Measurements from ENCODE around the gene TXNDC17. TPM values are rescaled to one million over a fixed set of nuclear protein-coding genes. Genes with fewer than 3 reads are reported as not detected.

Gene TXNDC17
- 98.9 and 115 TPM in 2 replicates for total RNA-seq

DNA sequence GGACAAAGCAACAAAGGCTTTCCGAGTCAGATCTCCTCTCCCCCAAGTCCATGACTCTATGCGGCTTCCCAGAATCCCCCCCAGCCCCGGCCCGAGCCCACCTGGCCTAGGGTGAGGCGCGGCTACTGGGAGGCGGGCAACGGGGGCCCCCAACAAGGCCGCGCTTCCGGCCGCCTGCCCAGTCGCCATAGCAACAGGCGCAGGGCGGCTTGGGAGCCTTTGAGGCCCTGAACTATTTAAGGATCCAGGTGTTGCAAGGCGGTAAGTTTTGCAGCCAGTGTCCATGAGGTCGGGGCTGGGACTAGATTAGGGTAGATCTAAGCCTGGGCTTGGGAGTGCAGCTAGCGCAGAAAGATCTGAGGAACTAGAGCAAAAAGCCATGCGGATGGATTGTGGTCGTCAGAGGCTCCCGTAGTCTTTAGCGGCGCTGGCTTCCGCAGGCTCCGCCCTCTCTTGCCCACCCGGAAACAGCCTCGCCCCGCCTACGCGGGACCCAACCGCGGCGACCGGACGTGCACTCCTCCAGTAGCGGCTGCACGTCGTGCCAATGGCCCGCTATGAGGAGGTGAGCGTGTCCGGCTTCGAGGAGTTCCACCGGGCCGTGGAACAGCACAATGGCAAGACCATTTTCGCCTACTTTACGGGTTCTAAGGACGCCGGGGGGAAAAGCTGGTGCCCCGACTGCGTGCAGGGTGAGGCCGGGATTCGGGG is at the start of gene TXNDC17, which contains the start of gene KIAA0753:
Gene TXNDC17 (plus strand): TSS at position 525 of the 711 bp plus-strand sequence. CDS start 23 bp downstream, at position 548.
Gene KIAA0753 (minus strand): TSS at position 176 of the 711 bp plus-strand sequence. CDS start 5,608 bp downstream, outside the sequence.

GRCh38 chr17:6651354-6651918 is 10.6 kb downstream of the TXNDC17 start, which contains the start of the genes C17orf100 and MED31:
C17orf100 (plus strand) TSS chr17:6651762; CDS start chr17:6651914, 152 bp downstream.
MED31 (minus strand) TSS chr17:6651605; CDS start chr17:6651528, 77 bp downstream.

Other genes with a start within 250 kb of the TXNDC17 start
- 0.06 and 0.13 TPM in 2 replicates for gene AIPL1, start 205.9 kb upstream of the TXNDC17 start, total RNA-seq
- gene PIMREG, start 196.6 kb upstream of the TXNDC17 start, total RNA-seq, result 17.6 and 32.2 TPM in 2 replicates
- gene PITPNM3, start 84.5 kb upstream of the TXNDC17 start, total RNA-seq, result 2.3 and 2.5 TPM in 2 replicates
- gene KIAA0753, start 349 bp upstream of the TXNDC17 start, total RNA-seq, result 9.1 and 12.1 TPM in 2 replicates
- gene MED31, start 10.5 kb downstream of the TXNDC17 start, total RNA-seq, result 9.8 and 10.1 TPM in 2 replicates
- 0.37 and 0.40 TPM in 2 replicates for gene C17orf100, start 10.7 kb downstream of the TXNDC17 start, total RNA-seq
- not detected in 2 replicates for gene SLC13A5, start 72.3 kb downstream of the TXNDC17 start, total RNA-seq
- 26.8 and 31.7 TPM in 2 replicates for gene XAF1, start 115.0 kb downstream of the TXNDC17 start, total RNA-seq
- 0.37 and 0.40 TPM in 2 replicates for gene FBXO39, start 135.2 kb downstream of the TXNDC17 start, total RNA-seq
- not detected in 2 replicates for gene TEKT1, start 190.7 kb downstream of the TXNDC17 start, total RNA-seq

Data from aortic smooth muscle cell (primary cell).